NOMO-1 treated with DMSO at 0.1 percent for 48 hours (cell line): ENCODE results near the gene NPS.

Experiments used
- DNase-seq: peaks from one replicate; lab custom pipeline; 2025; ENCODE audit not compliant: unreplicated experiment; lab: John Stamatoyannopoulos, UW

NPS gene, protein sequence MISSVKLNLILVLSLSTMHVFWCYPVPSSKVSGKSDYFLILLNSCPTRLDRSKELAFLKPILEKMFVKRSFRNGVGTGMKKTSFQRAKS

DNA sequence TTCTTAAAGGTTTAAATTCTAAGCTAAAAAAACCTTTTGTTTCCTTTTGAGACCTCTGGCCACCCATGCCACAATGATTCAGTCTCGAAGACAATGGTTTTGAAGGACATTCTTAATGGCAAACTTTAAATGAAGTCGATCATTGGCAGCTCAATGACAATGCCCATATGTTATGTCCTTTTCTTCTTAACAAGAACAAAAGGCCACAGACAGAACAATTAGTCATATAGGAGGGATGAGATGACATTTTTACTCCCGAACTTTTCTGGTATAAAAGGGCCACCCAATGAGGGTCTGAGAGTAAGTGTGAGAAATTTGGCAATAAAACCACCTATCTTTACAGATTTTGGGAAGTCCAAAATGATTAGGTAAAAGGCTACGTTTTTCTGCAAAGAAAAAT lies at the start of gene NPS:
Gene NPS, plus strand, starts transcription at position 301 of the 400 bp plus-strand sequence. Its CDS starts 60 bp downstream, at position 361.
- DNase-seq = no peak

DNA sequence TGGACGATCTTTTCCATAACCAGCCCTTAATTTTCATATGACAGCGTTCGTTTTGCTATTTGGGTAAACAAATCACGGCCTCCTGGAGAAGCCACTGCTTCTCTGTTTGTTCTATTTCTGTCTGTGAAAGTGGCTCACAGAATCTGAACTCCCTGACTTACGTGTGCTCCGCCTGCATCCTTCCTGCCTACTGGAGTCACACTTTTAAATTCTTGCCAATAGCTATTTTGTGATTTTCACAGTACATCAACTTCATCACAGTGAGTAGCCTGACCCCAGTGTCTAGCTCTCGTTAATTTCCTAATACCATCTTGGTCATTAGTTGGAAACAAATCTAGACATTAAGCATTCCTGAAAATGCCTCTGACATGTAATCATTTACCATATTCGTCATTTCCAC lies 49.0 kb upstream of the NPS start:
- no peak for DNase-seq

DNA sequence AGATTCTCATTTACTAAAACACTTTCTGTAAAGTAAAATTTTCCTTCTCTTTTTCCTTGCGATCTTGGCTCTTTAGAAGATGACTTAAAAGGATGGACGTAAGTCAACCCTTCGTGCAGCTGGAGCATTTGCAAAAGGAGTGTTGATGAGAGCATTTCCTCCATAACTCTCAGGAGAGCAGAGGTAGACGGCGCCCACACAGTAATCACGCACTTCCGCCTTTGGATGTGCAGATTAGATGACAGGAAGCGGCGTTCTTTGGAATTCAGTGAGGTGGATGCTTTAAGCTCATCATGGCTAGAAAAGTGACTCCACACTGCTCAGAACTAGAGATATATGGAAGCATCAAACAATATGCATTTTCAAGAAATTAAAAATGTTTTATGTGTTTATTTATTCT lies 43.0 kb upstream of the NPS start:
- no peak for DNase-seq

DNA sequence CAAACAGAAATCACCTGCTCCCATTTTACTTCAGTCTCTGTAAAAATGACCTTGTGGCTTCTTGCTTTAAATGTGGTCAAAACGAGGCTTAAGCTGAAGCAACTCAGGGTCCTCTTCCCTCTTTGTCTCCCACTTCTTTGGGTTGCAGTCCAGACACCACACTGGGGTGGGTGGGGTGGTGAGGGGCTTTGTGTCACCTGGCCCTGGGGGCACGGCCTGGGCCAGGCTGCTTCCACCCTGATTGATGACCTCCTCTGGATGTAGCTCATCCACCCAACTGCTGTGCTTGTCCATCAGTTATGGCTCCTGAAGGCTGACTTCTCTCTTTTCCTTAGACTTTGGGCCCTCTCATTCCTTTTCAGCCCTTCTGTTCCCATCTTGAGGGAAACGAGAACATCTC lies 26.8 kb upstream of the NPS start:
- DNase-seq = no peak

DNA sequence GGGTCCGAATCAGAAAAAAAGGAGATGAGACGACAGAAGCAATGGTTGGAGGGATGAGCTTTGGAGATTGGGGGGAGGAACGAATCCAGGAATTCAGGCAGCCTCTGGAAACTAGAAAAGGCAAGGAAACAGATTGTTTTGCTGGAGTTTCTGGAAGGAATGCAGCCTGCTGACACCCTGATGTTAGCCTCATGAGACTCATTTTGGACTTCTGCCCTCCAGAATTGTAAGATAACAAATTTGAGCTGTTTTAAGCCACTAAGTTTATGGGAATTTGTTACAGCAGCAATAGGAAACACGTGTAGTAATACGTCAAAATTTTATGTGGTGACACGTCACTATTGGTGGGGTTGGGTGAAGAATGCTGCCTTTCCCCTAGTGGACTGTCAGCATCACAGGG lies 25.6 kb upstream of the NPS start:
- DNase-seq = no peak

DNA sequence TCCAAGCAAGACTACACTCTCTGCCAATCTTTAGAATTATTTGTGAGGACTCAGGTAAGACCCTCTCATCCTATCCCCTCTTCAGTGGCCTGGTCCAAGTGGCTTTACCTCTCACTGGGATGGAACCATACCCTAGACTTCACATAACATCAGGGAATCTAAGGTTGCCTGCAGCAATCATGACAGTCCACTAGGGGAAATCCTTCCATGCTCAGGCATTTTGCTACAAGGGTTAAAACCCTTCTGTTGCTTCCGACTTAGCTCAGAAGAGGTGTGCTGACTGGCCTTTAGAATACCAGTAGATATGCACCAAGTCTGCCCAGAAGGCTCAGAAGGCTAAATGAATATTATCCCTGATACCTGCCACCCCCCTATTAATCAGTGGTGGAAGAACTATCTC lies 24.9 kb upstream of the NPS start:
- no peak for DNase-seq

DNA sequence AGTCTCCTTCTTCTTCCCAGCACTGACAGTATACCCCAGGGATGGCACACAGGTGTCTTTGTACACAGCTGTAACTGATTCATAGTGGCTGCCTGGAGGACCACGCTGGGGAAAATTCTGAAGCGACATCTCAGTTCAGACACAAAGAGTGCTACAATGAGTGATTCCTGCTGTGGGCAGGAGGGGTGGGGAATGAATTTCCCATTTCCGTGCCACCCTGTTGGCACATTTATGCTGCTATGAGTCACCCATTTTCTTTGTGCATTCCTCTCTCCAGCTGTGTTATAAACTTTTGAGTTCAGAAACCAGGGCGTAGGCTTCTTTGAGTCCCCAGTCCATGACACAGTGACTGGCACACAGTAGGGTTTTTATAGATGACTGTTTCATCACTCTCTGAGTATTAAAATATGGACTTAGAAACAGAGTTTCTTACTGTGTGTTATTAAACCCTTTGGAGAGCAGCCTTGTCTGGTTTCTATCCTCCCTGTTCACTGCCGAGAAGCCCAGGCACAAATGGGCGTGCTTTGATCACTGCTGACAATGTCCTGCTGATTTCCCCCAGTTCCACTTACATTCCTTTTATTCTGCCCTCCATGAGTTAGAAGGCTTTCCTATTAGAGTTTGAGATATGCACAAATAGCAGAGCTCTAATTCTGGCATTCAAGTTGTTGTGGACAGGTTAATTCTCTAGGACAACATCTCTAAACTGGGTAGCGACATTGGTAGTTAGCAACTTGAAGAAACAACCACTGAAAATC lies 24.0 kb upstream of the NPS start:
- DNase-seq = no peak

DNA sequence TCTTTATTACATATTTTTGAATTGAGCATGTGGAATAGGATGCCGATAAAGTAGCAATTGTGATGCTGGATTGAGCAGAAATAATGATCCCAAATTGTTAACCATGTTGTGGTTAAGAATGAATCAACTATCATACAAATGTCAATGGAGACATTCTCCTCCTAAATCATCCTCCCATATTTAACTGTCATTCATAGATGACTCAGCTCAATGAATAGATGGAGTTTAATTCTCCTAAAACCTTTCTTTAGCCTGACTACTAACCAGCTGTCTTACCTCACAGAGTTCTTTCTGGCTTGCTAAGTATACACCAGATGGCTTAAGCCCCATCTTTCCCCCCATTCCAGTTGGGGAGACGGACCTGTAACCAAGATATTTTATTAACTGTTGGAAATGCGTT lies 23.4 kb upstream of the NPS start:
- DNase-seq = no peak

DNA sequence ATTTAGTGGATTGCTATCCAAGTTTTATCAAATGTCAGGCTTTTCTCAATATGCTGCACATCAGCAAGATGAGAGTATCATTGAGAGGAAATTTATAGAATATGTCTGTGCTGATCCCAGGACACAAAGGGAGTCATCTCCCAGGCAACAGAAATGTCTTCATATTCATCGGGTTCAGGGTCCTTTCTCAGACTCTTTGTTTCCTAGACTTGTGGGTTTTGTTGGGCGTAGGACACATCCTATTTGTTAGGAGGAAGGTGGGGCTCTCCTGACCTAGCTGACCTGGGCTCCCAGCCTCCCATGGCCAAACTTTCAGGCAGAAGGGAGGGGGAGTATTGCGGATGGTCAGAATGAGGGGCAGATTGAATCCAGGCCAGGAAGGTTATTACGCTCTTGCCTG lies 22.9 kb upstream of the NPS start:
- no peak for DNase-seq

DNA sequence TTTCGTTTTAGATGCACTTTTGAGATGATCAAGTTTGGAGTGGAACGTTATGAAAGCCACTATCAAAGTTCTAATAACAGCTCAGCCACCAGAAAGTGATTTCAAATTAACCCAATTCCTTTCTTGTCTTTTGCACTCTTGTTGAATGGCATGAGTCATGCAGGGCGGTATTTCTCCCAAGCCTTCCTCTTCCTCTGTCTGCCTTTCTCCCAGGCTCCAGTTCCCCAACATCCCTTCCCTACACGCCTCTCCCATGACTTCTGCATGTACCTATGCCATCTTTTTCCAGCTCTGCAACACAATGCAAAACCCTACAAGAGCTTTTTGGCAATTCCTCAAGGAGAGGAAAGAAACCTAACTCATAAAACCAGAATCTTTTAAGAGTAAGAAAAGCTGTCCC lies 21.8 kb upstream of the NPS start:
- DNase-seq = no peak

DNA sequence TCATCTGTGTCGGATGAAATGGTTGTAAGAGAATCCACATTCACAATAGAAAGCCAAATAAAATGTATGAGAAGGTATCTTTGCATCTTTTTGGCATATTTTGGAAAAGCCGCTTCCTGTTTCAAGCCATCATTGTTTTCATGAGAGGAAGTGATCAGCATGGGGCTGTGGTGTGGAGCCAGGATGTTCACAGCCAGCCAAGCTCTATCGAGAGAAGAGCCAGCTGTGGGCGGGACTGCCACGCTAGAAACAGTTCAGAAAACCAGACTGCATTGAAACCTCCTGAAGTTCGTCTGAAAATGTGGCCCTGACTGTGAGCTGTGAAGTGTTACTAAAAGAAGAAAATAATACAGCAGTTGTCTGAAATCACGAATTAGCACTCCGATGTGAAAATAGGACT lies 21.2 kb upstream of the NPS start:
- DNase-seq = no peak

DNA sequence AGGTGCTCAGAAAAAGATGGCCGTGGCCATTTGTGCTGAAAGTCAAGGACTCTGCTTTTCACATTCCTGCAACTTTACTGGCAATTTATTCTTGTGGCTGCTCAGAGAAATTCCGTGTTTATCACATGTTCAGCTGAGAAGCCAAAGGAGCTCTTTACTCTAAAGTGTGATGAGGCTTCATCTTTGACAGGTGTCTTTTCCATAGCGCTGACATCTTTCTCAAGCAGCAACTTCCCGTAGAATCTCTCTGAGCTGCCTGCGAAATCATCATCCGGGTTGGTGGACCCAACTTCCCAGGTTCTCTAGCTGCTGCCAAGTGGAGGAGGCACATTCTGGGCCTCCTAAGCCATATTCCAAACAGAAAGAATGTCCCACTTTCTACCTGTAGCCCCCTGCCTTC lies 16.9 kb upstream of the NPS start:
- no peak for DNase-seq

DNA sequence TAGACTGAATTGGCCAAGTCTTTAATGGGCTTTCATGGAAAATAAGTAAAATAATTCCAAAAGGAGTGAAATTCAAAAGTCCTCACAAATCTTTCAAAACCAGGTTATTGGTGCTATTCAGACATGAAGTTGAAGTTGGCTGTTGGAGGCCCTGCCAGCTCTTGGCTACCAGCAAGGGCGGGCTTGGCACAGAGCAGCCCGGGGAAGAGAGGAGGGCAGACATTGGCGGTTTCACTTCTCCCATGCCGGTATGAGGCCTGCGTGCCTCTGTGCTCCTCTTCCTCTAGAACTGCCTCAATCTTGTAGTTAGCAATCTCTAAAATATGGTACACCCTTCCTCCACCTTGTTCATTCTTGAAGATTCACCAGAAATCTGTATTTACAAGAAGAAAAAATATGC lies 16.4 kb upstream of the NPS start:
- DNase-seq = no peak

DNA sequence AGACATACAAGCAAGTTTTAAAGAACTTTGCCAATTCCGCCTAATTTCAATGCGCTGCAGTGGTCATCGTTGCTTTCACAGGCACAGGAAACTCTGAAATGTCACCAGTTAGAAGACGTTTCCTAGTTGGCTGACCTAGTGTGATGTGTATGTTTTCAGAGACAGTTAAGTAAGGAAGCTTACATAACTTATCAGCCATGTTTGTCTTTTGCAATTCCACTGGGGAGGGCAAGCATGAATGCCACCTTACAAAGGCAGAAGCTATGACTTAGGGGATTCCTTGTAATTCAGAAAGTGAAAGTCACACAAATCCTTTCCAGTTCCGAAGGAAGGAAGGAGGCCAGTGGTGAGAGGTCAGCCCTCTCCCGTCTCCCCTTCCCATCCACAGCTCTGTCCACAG lies 15.0 kb upstream of the NPS start:
- DNase-seq = peak; percentile 18

DNA sequence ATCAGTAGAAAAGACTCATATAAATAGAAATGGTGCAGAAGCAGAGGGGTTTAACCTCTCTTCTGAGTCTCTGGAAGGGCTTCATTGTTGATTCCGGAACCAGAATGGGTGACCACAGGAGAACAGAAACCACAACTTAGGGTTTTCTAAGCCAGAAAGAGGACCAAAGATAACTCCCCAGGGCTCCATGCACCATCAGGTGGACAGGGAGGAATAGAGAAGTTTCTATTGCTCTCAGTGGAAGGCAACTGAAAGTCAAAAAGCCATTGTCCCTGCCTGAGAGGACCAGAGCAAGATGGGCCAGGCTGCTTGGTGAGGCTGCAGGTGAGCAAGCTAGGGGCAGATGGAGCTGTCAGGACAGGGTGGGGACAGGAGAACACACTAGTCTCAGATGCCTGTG lies 14.6 kb upstream of the NPS start:
- no peak for DNase-seq

DNA sequence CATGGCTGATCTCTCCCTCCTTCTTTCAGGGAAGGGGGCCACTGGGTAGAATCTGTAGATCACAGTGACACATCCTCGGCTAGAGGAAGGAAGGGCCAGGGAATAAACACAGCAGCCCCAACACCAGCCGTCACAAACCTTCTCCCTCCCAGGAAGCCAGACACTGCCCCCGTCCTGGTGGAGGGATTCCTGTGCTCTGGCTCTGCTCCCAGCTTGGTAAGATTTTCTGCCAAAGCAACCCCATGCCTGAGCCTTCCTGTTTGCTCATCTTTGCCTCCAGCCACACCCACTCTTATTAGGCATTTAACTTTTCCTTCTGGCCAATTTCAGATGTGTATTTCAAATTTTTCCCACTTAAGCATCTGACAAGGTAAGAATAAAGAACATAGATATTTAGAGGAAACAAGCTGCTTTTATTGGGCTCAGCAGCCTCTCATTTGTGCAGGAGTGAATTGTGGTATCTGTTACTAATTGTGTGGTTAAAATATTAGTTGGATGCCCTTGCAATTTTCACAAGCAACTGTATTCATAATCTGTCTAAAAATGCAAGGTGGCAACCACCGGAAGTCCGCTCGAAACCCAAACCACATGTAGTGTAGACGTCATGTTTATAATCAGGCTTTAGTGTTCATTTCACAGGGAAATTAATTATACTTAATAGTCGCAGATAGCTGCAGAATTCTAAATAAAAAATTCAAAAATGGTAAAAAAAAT lies 13.2 kb upstream of the NPS start:
- no peak for DNase-seq

DNA sequence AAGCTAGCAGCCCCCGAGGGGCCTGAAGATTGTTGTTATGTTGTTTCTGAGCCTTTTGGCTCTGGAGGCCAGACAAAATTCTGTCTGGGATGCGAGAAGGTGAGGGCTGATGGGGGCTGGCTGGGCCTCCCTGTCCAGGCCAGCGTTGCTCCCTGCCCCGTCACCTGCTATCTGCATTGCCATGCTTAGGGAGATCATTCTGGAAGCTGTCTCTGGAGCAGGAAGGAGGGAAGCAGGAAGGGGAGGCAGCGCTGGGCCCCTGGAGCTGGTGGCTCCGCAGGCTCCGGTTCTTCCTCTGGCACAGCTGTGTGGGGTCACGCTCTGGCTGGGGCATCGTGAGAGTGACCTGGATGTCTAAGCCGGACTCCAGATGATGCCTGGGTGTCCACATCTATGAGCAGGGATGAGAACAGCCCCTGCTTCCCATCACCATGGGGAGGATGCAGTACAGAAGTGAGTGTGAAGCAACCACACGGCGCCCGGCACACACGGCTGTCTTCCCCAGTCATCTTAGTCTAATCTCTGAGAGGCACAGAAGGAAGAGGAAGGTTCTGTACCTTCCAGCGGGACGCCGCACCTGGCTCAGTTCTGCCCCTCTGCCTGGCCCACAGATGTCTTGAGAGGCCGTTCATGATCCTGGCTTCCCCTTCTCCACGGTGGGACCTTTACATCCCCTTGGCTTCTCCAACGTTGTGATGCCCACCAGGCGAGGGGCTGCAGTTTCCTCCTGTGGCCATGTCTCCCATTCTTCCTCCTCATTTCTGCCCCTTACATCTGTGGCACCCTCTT lies 11.9 kb upstream of the NPS start:
- no peak for DNase-seq

DNA sequence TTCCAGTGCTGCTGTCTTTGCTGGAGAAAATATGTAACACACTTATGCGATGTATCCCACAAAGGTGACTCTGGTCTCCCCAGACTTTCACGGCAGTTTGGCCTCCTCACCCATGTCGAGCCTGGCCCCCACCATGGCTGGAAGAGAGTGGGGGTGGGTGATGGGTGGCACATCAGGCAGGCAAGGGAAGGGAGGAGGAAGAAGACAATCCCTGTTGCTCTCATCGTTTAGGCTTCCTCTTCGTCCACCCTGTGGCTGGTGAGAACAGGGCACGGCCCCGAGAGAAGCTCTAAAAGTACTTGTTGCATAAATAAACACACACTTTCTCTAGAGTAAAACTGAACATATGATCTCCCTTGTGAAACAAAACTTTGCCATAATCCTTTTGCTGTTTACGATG lies 11.2 kb upstream of the NPS start:
- no peak for DNase-seq

DNA sequence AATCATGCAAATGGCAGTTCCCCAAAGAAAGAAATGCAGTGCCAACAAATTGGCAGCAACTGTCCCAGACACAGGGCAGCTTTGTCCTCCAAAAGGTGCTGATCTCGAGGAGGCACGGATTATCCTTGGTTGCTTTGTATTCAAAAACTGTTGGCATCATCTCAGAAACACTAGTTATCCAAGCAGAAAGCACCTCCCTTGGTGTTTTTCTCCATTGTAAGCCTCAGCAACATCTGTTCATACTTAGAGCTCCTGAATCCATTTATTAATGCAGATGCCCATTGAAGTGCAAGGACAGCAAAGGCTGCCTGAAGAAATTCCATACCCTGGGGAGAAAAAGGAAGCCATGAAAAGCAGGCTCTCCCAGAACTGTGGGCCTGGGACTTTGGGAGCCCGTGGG lies 1.1 kb upstream of the NPS start:
- no peak for DNase-seq

DNA sequence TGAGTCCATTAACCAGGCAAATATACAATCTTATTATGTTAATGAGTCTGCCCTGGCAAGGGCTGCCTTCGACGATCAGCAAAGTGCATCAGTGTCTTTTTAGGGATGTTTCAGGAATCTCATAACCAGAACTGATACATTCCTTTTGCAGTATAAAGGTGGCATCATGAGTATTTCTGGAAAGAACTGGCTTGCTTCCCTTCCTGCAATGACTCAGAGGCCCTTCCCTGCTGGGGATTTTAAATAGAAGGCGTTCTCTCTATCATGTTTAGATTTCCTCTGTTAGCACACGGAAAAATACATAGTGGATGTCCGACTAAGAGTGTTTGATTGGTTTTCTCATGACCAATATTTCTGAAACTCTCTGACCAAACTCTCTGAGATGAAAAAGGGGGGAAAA lies 1.8 kb downstream of the NPS start:
- no peak for DNase-seq

DNA sequence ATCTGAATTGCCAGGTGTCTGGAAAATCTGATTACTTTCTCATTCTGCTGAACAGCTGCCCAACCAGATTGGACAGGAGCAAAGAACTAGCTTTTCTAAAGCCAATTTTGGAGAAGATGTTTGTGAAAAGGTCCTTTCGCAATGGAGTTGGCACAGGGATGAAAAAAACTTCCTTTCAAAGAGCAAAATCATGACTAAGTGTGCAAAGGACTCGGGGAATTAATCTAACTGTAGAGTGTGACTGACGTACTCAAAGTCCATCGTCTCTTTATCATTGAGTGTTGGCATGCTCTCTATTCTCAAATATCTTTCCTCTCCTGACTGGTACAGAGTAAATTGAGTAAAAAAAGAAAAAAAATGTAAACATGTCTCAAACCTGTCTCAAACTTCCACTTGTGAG lies 3.3 kb downstream of the NPS start:
- DNase-seq = no peak

DNA sequence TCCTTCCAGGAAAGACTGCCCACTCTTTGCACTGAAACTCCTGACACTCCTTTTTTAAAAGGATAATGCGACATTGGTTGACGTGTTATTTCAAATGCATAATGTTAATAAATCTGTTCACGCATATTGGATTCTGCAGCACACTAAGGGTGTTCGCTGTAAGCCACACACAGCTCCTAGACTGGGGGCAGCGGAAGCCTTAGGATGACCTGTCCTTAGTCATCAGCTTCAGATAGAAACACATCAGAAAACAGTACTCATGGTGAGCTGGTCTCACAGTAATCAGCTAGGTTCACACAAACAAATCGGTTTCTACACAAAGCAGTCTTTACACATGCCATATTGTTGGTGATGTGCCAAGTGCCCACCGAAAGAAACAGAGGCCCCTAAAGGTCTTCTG lies 4.3 kb downstream of the NPS start:
- no peak for DNase-seq
